Bronchial epithelial cell (primary cell): ENCODE data around the gene LPO. TPM values are rescaled to one million over a fixed set of nuclear protein-coding genes. Genes with fewer than 3 reads are reported as not detected.

Experiments
- DNase-seq: peaks from one replicate; pipeline ENCODE4 v3.0.0-alpha.2; 2010; ENCODE audit warnings: low read depth
- FAIRE-seq: peaks from 2 replicates; lab custom pipeline; 2011; peaks lifted over from hg19 to GRCh38; lab: Jason Lieb, UNC
- H3K27me3 ChIP-seq: 2 replicates; pipeline ENCODE4 v1.5.1; 2011; ENCODE audit warnings: low read length; ENCODE audit not compliant: control insufficient read depth, insufficient read depth
- H3K36me3 ChIP-seq: 2 replicates; pipeline ENCODE4 v1.5.1; 2011; ENCODE audit warnings: low read length; ENCODE audit not compliant: control insufficient read depth, insufficient read depth
- H3K4me3 ChIP-seq: 2 replicates; pipeline ENCODE4 v1.5.1; 2011; ENCODE audit warnings: mild to moderate bottlenecking, low read depth, low read length, control low read depth
- total RNA-seq: library from RNA; depleted of rRNA; stranded (reverse); fragments of >200 nt; gene quantifications from 2 replicates; pipeline ENCODE4 v1.2.1, GENCODE V29; 2014
- TF ChIP-seq, protein P1 (sequence below): IDR thresholded peaks from 2 replicates; pipeline ENCODE4 v1.5.1; 2011; ENCODE audit warnings: mild to moderate bottlenecking, moderate library complexity, low read length, control low read depth, inconsistent platforms; ENCODE audit not compliant: insufficient read depth, severe bottlenecking

Gene LPO
- total RNA-seq, 1 donor from 2014 or later, result not detected

- TF ChIP-seq, protein P1, sequence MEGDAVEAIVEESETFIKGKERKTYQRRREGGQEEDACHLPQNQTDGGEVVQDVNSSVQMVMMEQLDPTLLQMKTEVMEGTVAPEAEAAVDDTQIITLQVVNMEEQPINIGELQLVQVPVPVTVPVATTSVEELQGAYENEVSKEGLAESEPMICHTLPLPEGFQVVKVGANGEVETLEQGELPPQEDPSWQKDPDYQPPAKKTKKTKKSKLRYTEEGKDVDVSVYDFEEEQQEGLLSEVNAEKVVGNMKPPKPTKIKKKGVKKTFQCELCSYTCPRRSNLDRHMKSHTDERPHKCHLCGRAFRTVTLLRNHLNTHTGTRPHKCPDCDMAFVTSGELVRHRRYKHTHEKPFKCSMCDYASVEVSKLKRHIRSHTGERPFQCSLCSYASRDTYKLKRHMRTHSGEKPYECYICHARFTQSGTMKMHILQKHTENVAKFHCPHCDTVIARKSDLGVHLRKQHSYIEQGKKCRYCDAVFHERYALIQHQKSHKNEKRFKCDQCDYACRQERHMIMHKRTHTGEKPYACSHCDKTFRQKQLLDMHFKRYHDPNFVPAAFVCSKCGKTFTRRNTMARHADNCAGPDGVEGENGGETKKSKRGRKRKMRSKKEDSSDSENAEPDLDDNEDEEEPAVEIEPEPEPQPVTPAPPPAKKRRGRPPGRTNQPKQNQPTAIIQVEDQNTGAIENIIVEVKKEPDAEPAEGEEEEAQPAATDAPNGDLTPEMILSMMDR, result no peak
- Histone ChIP-seq H3K4me3 (no peak overlapping the region), H3K36me3 (no peaks in the 10 kb centered on the region), H3K27me3 (peaks cover 3% of the 10 kb centered on the region)
- DNase-seq (no peak), FAIRE-seq (no peak)
These were observed 73.1 kb downstream of the LPO start for GRCh38 chr17:58311429-58311894.

GRCh38 chr17:58312021-58312630 lies 73.7 kb downstream of the LPO start:
- Histone ChIP-seq H3K36me3 (no peaks in the 10 kb centered on the region), H3K27me3 (peaks cover 3% of the 10 kb centered on the region), H3K4me3 (no peak overlapping the region)
- TF ChIP-seq, protein P1, result no peak
- FAIRE-seq (no peak), DNase-seq (no peak)

- FAIRE-seq (no peak), DNase-seq (no peak)
- TF ChIP-seq, protein P1, result no peak
- H3K4me3 ChIP-seq, result no peak overlapping the region
- H3K27me3 ChIP-seq, result peaks cover 3% of the 10 kb centered on the region
- no peaks in the 10 kb centered on the region for H3K36me3 ChIP-seq
These were observed 74.4 kb downstream of the LPO start for GRCh38 chr17:58312829-58313228.

DNA sequence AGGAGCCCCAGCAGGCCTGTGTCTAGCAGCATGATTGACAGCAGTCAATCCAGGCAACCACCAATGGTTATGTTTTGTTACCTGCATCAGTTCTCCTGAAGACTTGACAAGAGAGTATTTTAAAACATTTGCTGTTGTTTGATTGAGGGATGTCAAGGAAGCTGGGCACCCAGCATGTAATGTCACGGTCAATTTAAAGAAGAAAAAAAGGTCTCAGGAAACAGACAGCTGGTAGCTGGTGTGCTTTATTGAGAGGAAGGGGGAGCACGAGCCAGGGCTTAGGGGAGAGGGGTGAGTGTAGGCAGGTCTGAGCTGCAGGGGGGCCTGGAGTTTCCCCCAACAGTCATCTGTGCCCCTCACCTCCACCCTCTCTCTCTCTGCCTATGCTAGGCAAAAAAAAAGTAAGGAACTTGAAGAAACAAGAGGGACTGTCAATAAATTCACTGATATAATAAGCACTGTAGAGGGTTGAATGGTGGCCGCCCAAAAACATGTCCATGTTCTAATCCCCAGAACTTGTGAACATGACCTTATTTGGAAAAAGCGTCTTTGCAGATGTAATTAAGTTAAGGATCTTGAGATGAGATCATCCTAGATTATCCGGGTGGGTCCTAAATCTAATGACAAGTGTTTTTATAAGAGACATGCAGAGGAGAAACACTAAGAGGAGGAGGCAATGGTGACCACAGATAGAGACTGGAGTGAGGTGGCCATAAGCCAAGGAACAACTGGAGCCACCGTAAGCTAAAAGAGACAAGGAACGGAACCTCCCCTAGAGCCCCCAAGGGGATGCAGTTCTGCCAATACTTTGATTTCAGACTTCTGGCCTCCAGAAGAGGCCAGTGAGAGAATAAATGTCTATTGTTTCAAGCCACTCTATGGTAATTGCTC lies 75.7 kb downstream of the LPO start:
- Histone ChIP-seq H3K27me3 (peaks cover 3% of the 10 kb centered on the region), H3K4me3 (no peak overlapping the region), H3K36me3 (no peaks in the 10 kb centered on the region)
- no peak for DNase-seq
- TF ChIP-seq, protein P1, result no peak
- peak; percentile 47 for FAIRE-seq

DNA sequence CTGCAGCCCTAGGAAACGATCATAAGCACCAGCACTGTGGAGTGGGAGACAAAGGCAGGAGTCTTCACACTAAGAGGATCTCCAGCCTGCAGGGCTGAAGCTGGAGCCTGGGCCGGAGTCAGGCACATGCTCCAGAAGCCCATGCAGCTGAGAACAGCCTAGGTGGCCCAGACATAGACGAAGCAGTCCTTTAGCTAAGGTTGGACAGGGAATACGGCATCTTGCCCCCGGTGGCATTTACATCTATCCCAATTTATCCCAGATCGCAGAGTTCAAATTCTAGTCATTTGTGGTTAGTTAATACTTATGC lies 76.3 kb downstream of the LPO start:
- FAIRE-seq (no peak), DNase-seq (no peak)
- Histone ChIP-seq H3K4me3 (no peak overlapping the region), H3K36me3 (no peaks in the 10 kb centered on the region), H3K27me3 (peaks cover 3% of the 10 kb centered on the region)
- TF ChIP-seq, protein P1, result no peak
